Measurements from ENCODE around the gene CD320. TPM values are rescaled to one million over a fixed set of nuclear protein-coding genes. Genes with fewer than 3 reads are reported as not detected.
A peak's percentile ranks its signal among the peaks of the same experiment; 100 is the strongest.

Gene CD320
- total and polyA plus RNA-seq, 2 experiments from 2014 or later, result 87.0 to 124 TPM

- no peak overlapping the region for H3K27ac ChIP-seq (ENCODE audit: low read depth)
- peak overlapping the region; percentile 70; the same call in 1 of the 2 replicates for H3K27ac Mint-ChIP-seq
- peaks cover 3% of the 10 kb centered on the region for H3K27me3 Mint-ChIP-seq (ENCODE audit: insufficient read depth, low read depth, poor library complexity)
- H3K79me2 ChIP-seq (replicated peaks; ENCODE audit: insufficient read depth), result no peaks in the 10 kb centered on the region
- H3K4me2 ChIP-seq, result no peak overlapping the region
- no peak overlapping the region for H3K4me3 Mint-ChIP-seq
- no peak for DNase-seq (ENCODE audit: low spot score)
- H2AFZ ChIP-seq, result no peak overlapping the region
- H3K9me3 Mint-ChIP-seq, result no peaks in the 10 kb centered on the region
- no peaks in the 10 kb centered on the region for H3K4me1 ChIP-seq (ENCODE audit: insufficient read depth)
- H3K36me3 Mint-ChIP-seq (ENCODE audit: low read depth), result peaks cover 45% of the 10 kb centered on the region
- H3K27me3 ChIP-seq (ENCODE audit: insufficient read depth), result no peaks in the 10 kb centered on the region
- H4K20me1 ChIP-seq (replicated peaks; ENCODE audit: insufficient read depth), result peaks cover 5% of the 10 kb centered on the region; the same call in 1 of the 2 replicates
- no peaks in the 10 kb centered on the region for H3K9me2 ChIP-seq (ENCODE audit: insufficient read depth)
- peaks cover 14% of the 10 kb centered on the region; the same call in 1 of the 2 replicates for H3K36me3 ChIP-seq (ENCODE audit: insufficient read depth)
- no peak for TF ChIP-seq REST (IDR thresholded peaks at IDR 0.05; ENCODE audit: unreplicated experiment)
- TF ChIP-seq EZH2 (IDR thresholded peaks at IDR 0.05; ENCODE audit: low read depth, unreplicated experiment), result no peak
- no peak for TF ChIP-seq EZH2phosphoT487 (IDR thresholded peaks at IDR 0.05; ENCODE audit: unreplicated experiment)
- TF ChIP-seq POLR2AphosphoS5 (IDR thresholded peaks at IDR 0.05; ENCODE audit: low read depth), result no peak
- no peak for TF ChIP-seq ZNF331 (CRISPR knock-in tag; IDR thresholded peaks at IDR 0.05; ENCODE audit: low read depth)
- no peak for TF ChIP-seq ZNF114 (CRISPR knock-in tag; IDR thresholded peaks at IDR 0.05)
- TF ChIP-seq, protein P1, sequence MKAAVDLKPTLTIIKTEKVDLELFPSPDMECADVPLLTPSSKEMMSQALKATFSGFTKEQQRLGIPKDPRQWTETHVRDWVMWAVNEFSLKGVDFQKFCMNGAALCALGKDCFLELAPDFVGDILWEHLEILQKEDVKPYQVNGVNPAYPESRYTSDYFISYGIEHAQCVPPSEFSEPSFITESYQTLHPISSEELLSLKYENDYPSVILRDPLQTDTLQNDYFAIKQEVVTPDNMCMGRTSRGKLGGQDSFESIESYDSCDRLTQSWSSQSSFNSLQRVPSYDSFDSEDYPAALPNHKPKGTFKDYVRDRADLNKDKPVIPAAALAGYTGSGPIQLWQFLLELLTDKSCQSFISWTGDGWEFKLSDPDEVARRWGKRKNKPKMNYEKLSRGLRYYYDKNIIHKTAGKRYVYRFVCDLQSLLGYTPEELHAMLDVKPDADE (IDR thresholded peaks at IDR 0.05), result no peak
- TF ChIP-seq CREB1 (CRISPR knock-in tag; IDR thresholded peaks at IDR 0.05; ENCODE audit: low read depth), result no peak
- no peak for TF ChIP-seq JUNB (IDR thresholded peaks at IDR 0.05; ENCODE audit: unreplicated experiment)
- no peak for TF ChIP-seq CTCF (conservative IDR thresholded peaks at IDR 0.05; ENCODE audit: low read depth in 2 of 2)
- H3K4me1 Mint-ChIP-seq, result peaks cover 10% of the 10 kb centered on the region; the same call in 2 of the 3 replicates
- peaks cover 21% of the 10 kb centered on the region for H3F3A ChIP-seq (replicated peaks; ENCODE audit: low read depth)
- H3K4me3 ChIP-seq, result no peak overlapping the region
- ATAC-seq, result no peak
Observed at GRCh38 chr19:8254286-8255001, 53.7 kb downstream of the CD320 start.
